ENCODE measurements around the gene SP3.

Gene SP3

GRCh38 chr2:173952267-173953046 is 12.7 kb downstream of the SP3 start:
- H3K27ac Mint-ChIP-seq: peak overlapping the region; percentile 51
- H3K27me3 Mint-ChIP-seq: no peaks in the 10 kb centered on the region
- no peaks in the 10 kb centered on the region for H3K9me3 Mint-ChIP-seq (ENCODE audit: low read depth)
- H3K4me1 Mint-ChIP-seq (ENCODE audit: low read depth): peaks cover 96% of the 10 kb centered on the region
- peaks cover 19% of the 10 kb centered on the region for H3K36me3 Mint-ChIP-seq
- peak overlapping the region; percentile 65 for H3K4me3 Mint-ChIP-seq

- H3K4me3 Mint-ChIP-seq: peak overlapping the region; percentile 52
- H3K36me3 Mint-ChIP-seq: peaks cover 15% of the 10 kb centered on the region
- H3K27ac Mint-ChIP-seq: peak overlapping the region; percentile 68
- H3K9me3 Mint-ChIP-seq (ENCODE audit: low read depth): no peaks in the 10 kb centered on the region
- no peaks in the 10 kb centered on the region for H3K27me3 Mint-ChIP-seq
- H3K4me1 Mint-ChIP-seq (ENCODE audit: low read depth): peaks cover 92% of the 10 kb centered on the region
Measured at GRCh38 chr2:173948842-173949241, 16.3 kb downstream of the SP3 start.

GRCh38 chr2:173948198-173948597 is 17.0 kb downstream of the SP3 start:
- H3K27me3 Mint-ChIP-seq: no peaks in the 10 kb centered on the region
- H3K9me3 Mint-ChIP-seq (ENCODE audit: low read depth): no peaks in the 10 kb centered on the region
- peaks cover 93% of the 10 kb centered on the region for H3K4me1 Mint-ChIP-seq (ENCODE audit: low read depth)
- H3K36me3 Mint-ChIP-seq: peaks cover 18% of the 10 kb centered on the region
- H3K4me3 Mint-ChIP-seq: no peak overlapping the region
- no peak overlapping the region for H3K27ac Mint-ChIP-seq

GRCh38 chr2:173947131-173947530 is 18.0 kb downstream of the SP3 start:
- Mint-ChIP-seq H3K36me3 (peaks cover 16% of the 10 kb centered on the region), H3K4me1 (ENCODE audit: low read depth) (peaks cover 93% of the 10 kb centered on the region), H3K4me3 (peak overlapping the region; percentile 52), H3K9me3 (ENCODE audit: low read depth) (no peaks in the 10 kb centered on the region), H3K27ac (peak overlapping the region; percentile 41), H3K27me3 (no peaks in the 10 kb centered on the region)

- Mint-ChIP-seq H3K27me3 (no peaks in the 10 kb centered on the region), H3K4me1 (ENCODE audit: low read depth) (peaks cover 94% of the 10 kb centered on the region), H3K27ac (no peak overlapping the region), H3K36me3 (peaks cover 16% of the 10 kb centered on the region), H3K9me3 (ENCODE audit: low read depth) (no peaks in the 10 kb centered on the region), H3K4me3 (peak overlapping the region; percentile 0)
Measured at GRCh38 chr2:173943738-173944137, 21.4 kb downstream of the SP3 start.

- peak overlapping the region; percentile 40 for H3K4me3 Mint-ChIP-seq
- no peaks in the 10 kb centered on the region for H3K9me3 Mint-ChIP-seq (ENCODE audit: low read depth)
- no peaks in the 10 kb centered on the region for H3K27me3 Mint-ChIP-seq
- H3K36me3 Mint-ChIP-seq: peaks cover 16% of the 10 kb centered on the region
- peaks cover 92% of the 10 kb centered on the region for H3K4me1 Mint-ChIP-seq (ENCODE audit: low read depth)
- H3K27ac Mint-ChIP-seq: peak overlapping the region; percentile 82
Measured at GRCh38 chr2:173942861-173943523, 22.2 kb downstream of the SP3 start.

- peak overlapping the region; percentile 81 for H3K27ac Mint-ChIP-seq
- H3K36me3 Mint-ChIP-seq: peaks cover 13% of the 10 kb centered on the region
- H3K4me1 Mint-ChIP-seq (ENCODE audit: low read depth): peaks cover 83% of the 10 kb centered on the region
- no peaks in the 10 kb centered on the region for H3K27me3 Mint-ChIP-seq
- H3K4me3 Mint-ChIP-seq: peak overlapping the region; percentile 61
- no peaks in the 10 kb centered on the region for H3K9me3 Mint-ChIP-seq (ENCODE audit: low read depth)
Measured at GRCh38 chr2:173941567-173941966, 23.6 kb downstream of the SP3 start.

- Mint-ChIP-seq H3K27ac (peak overlapping the region; percentile 61), H3K4me3 (peak overlapping the region; percentile 36), H3K9me3 (ENCODE audit: low read depth) (no peaks in the 10 kb centered on the region), H3K36me3 (peaks cover 13% of the 10 kb centered on the region), H3K27me3 (no peaks in the 10 kb centered on the region), H3K4me1 (ENCODE audit: low read depth) (peaks cover 72% of the 10 kb centered on the region)
Measured at GRCh38 chr2:173940208-173941020, 24.8 kb downstream of the SP3 start.

GRCh38 chr2:173938700-173939384 is 26.3 kb downstream of the SP3 start:
- Mint-ChIP-seq H3K27ac (peak overlapping the region; percentile 25), H3K9me3 (ENCODE audit: low read depth) (no peaks in the 10 kb centered on the region), H3K36me3 (peaks cover 10% of the 10 kb centered on the region), H3K4me1 (ENCODE audit: low read depth) (peaks cover 60% of the 10 kb centered on the region), H3K27me3 (no peaks in the 10 kb centered on the region), H3K4me3 (no peak overlapping the region)

GRCh38 chr2:173935305-173935704 is 29.9 kb downstream of the SP3 start:
- H3K36me3 Mint-ChIP-seq: peaks cover 7% of the 10 kb centered on the region

GRCh38 chr2:173934895-173935294 is 30.3 kb downstream of the SP3 start:
- Mint-ChIP-seq H3K36me3 (peaks cover 7% of the 10 kb centered on the region), H3K9me3 (ENCODE audit: low read depth) (no peaks in the 10 kb centered on the region), H3K27ac (no peak overlapping the region), H3K4me3 (no peak overlapping the region), H3K27me3 (no peaks in the 10 kb centered on the region), H3K4me1 (ENCODE audit: low read depth) (peaks cover 45% of the 10 kb centered on the region)

More at GRCh38 chr2:173935305-173935704, 29.9 kb downstream of the SP3 start:
- no peaks in the 10 kb centered on the region for H3K27me3 Mint-ChIP-seq
- H3K9me3 Mint-ChIP-seq (ENCODE audit: low read depth): no peaks in the 10 kb centered on the region
- no peak overlapping the region for H3K27ac Mint-ChIP-seq
- H3K4me1 Mint-ChIP-seq (ENCODE audit: low read depth): peaks cover 45% of the 10 kb centered on the region
- H3K4me3 Mint-ChIP-seq: no peak overlapping the region

GRCh38 chr2:173931751-173932150 is 33.4 kb downstream of the SP3 start:
- Mint-ChIP-seq H3K4me1 (ENCODE audit: low read depth) (peaks cover 44% of the 10 kb centered on the region), H3K4me3 (no peak overlapping the region), H3K27me3 (no peaks in the 10 kb centered on the region), H3K36me3 (peaks cover 11% of the 10 kb centered on the region), H3K9me3 (ENCODE audit: low read depth) (no peaks in the 10 kb centered on the region), H3K27ac (no peak overlapping the region)

- Mint-ChIP-seq H3K36me3 (peaks cover 11% of the 10 kb centered on the region), H3K4me3 (no peak overlapping the region), H3K27ac (no peak overlapping the region), H3K27me3 (no peaks in the 10 kb centered on the region), H3K9me3 (ENCODE audit: low read depth) (no peaks in the 10 kb centered on the region), H3K4me1 (ENCODE audit: low read depth) (peaks cover 60% of the 10 kb centered on the region)
Measured at GRCh38 chr2:173929441-173929840, 35.7 kb downstream of the SP3 start.

- H3K4me1 Mint-ChIP-seq (ENCODE audit: low read depth): peaks cover 76% of the 10 kb centered on the region
- peaks cover 8% of the 10 kb centered on the region for H3K36me3 Mint-ChIP-seq
- H3K27me3 Mint-ChIP-seq: no peaks in the 10 kb centered on the region
- no peak overlapping the region for H3K27ac Mint-ChIP-seq
- no peak overlapping the region for H3K4me3 Mint-ChIP-seq
- H3K9me3 Mint-ChIP-seq (ENCODE audit: low read depth): no peaks in the 10 kb centered on the region
Measured at GRCh38 chr2:173926875-173927274, 38.3 kb downstream of the SP3 start.
